PC-9 (cell line): ENCODE measurements around the gene PPM1H.

Source experiments
- EZH2 ChIP-seq: fragments of 200-600 bp; sonication (generic); IDR thresholded peaks from 2 replicates; pipeline ENCODE4 v1.8.0; 2017; ENCODE audit warnings: antibody characterized with exemption, low read depth
- TF ChIP-seq, protein P1 (sequence below): fragments of 200-600 bp; sonication (generic); conservative IDR thresholded peaks from 2 replicates; pipeline ENCODE4 v1.6.1; 2017; ENCODE audit warnings: mixed run types, antibody characterized with exemption, mild to moderate bottlenecking, moderate library complexity

- TF ChIP-seq, protein P1, sequence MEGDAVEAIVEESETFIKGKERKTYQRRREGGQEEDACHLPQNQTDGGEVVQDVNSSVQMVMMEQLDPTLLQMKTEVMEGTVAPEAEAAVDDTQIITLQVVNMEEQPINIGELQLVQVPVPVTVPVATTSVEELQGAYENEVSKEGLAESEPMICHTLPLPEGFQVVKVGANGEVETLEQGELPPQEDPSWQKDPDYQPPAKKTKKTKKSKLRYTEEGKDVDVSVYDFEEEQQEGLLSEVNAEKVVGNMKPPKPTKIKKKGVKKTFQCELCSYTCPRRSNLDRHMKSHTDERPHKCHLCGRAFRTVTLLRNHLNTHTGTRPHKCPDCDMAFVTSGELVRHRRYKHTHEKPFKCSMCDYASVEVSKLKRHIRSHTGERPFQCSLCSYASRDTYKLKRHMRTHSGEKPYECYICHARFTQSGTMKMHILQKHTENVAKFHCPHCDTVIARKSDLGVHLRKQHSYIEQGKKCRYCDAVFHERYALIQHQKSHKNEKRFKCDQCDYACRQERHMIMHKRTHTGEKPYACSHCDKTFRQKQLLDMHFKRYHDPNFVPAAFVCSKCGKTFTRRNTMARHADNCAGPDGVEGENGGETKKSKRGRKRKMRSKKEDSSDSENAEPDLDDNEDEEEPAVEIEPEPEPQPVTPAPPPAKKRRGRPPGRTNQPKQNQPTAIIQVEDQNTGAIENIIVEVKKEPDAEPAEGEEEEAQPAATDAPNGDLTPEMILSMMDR, result no peak
- TF ChIP-seq EZH2, result no peak
Measured at GRCh38 chr12:62689042-62689839, 245.7 kb downstream of the PPM1H start.
